Type B pancreatic cell (in vitro differentiated cells): Measurements from ENCODE around the gene CIAO2B. TPM values are rescaled to one million over a fixed set of nuclear protein-coding genes. Genes with fewer than 3 reads are reported as not detected.

Experiments
- DNase-seq: peaks from one replicate; pipeline ENCODE4 v3.0.0; 2021; ENCODE audit warnings: mixed read lengths; ENCODE audit not compliant: unreplicated experiment; ENCODE audit errors: extremely low spot score
- H3K27ac Mint-ChIP-seq: 2 replicates; pipeline ENCODE4 v1.8.0; 2021; ENCODE audit warnings: mild to moderate bottlenecking, mixed read lengths
- H3K27me3 Mint-ChIP-seq: 2 replicates; pipeline ENCODE4 v1.8.0; 2021; ENCODE audit warnings: mixed read lengths
- H3K36me3 Mint-ChIP-seq: 2 replicates; pipeline ENCODE4 v1.8.0; 2021; ENCODE audit warnings: mixed read lengths
- H3K4me1 Mint-ChIP-seq: one replicate; pipeline ENCODE4 v1.8.0; 2021; ENCODE audit warnings: mixed read lengths; ENCODE audit not compliant: unreplicated experiment
- H3K4me3 Mint-ChIP-seq: 2 replicates; pipeline ENCODE4 v1.8.0; 2021; ENCODE audit warnings: mild to moderate bottlenecking, mixed read lengths
- H3K9me3 Mint-ChIP-seq: 2 replicates; pipeline ENCODE4 v1.8.0; 2021; ENCODE audit warnings: mixed read lengths
- CTCF ChIP-seq: fragments of 200-600 bp; sonication (generic); conservative IDR thresholded peaks from 2 replicates; pipeline ENCODE4 v1.5.0; 2021; ENCODE audit warnings: antibody characterized with exemption, mild to moderate bottlenecking
- total RNA-seq: library from RNA; stranded (reverse); gene quantifications from 2 replicates; pipeline ENCODE4 v1.2.1, GENCODE V29; 2021; ENCODE audit warnings: low replicate concordance

CIAO2B gene
- total RNA-seq, 1 donor from 2014 or later, result 71.3 TPM

GRCh38 chr16:66952430-66953110 lies 18.4 kb upstream of the CIAO2B start:
- H3K4me3 Mint-ChIP-seq, result no peak overlapping the region
- TF ChIP-seq CTCF, result no peak
- no peak overlapping the region for H3K27ac Mint-ChIP-seq
- peaks cover 27% of the 10 kb centered on the region for H3K27me3 Mint-ChIP-seq
- peaks cover 5% of the 10 kb centered on the region for H3K9me3 Mint-ChIP-seq
- peaks cover 6% of the 10 kb centered on the region for H3K4me1 Mint-ChIP-seq
- no peaks in the 10 kb centered on the region for H3K36me3 Mint-ChIP-seq
- DNase-seq, result no peak

- no peak overlapping the region for H3K4me3 Mint-ChIP-seq
- no peaks in the 10 kb centered on the region for H3K36me3 Mint-ChIP-seq
- DNase-seq, result no peak
- H3K4me1 Mint-ChIP-seq, result peaks cover 11% of the 10 kb centered on the region
- TF ChIP-seq CTCF, result no peak
- H3K9me3 Mint-ChIP-seq, result peaks cover 5% of the 10 kb centered on the region
- peaks cover 31% of the 10 kb centered on the region for H3K27me3 Mint-ChIP-seq
- no peak overlapping the region for H3K27ac Mint-ChIP-seq
These were observed 17.0 kb upstream of the CIAO2B start for GRCh38 chr16:66950971-66951790.

GRCh38 chr16:66950437-66950836 lies 16.2 kb upstream of the CIAO2B start:
- H3K4me1 Mint-ChIP-seq, result peaks cover 11% of the 10 kb centered on the region
- peaks cover 5% of the 10 kb centered on the region for H3K9me3 Mint-ChIP-seq
- no peaks in the 10 kb centered on the region for H3K36me3 Mint-ChIP-seq
- TF ChIP-seq CTCF, result no peak
- peaks cover 31% of the 10 kb centered on the region for H3K27me3 Mint-ChIP-seq
- H3K4me3 Mint-ChIP-seq, result no peak overlapping the region
- no peak for DNase-seq
- no peak overlapping the region for H3K27ac Mint-ChIP-seq

GRCh38 chr16:66949472-66949871 lies 15.3 kb upstream of the CIAO2B start:
- Mint-ChIP-seq H3K4me3 (no peak overlapping the region), H3K36me3 (no peaks in the 10 kb centered on the region), H3K4me1 (peaks cover 11% of the 10 kb centered on the region), H3K9me3 (peaks cover 5% of the 10 kb centered on the region), H3K27ac (no peak overlapping the region), H3K27me3 (peaks cover 31% of the 10 kb centered on the region)
- no peak for TF ChIP-seq CTCF
- no peak for DNase-seq

GRCh38 chr16:66948837-66949225 lies 14.6 kb upstream of the CIAO2B start:
- TF ChIP-seq CTCF, result no peak
- no peak overlapping the region for H3K27ac Mint-ChIP-seq
- no peaks in the 10 kb centered on the region for H3K36me3 Mint-ChIP-seq
- H3K4me3 Mint-ChIP-seq, result no peak overlapping the region
- peaks cover 5% of the 10 kb centered on the region for H3K9me3 Mint-ChIP-seq
- H3K27me3 Mint-ChIP-seq, result peaks cover 28% of the 10 kb centered on the region
- H3K4me1 Mint-ChIP-seq, result peaks cover 8% of the 10 kb centered on the region
- no peak for DNase-seq
